HG03432 (cell line): ENCODE results near the gene CCNY.

ENCODE experiments used
- ATAC-seq: cut with Tn5 transposase; IDR thresholded peaks from one replicate; pipeline ENCODE4 v1.9.1; 2021; ENCODE audit warnings: mild to moderate bottlenecking, moderate library complexity; ENCODE audit not compliant: unreplicated experiment

The CCNY gene

GRCh38 chr10:35607475-35608327, 271.4 kb downstream of the CCNY start:
- no peak for ATAC-seq

GRCh38 chr10:35608328-35608672, 272.0 kb downstream of the CCNY start:
- no peak for ATAC-seq

GRCh38 chr10:35611750-35612149, 275.4 kb downstream of the CCNY start:
- ATAC-seq: no peak

- no peak for ATAC-seq
These were observed 276.2 kb downstream of the CCNY start for GRCh38 chr10:35612385-35613106.

- ATAC-seq: no peak
These were observed 276.8 kb downstream of the CCNY start for GRCh38 chr10:35613107-35613440.

GRCh38 chr10:35613597-35614226, 277.4 kb downstream of the CCNY start:
- no peak for ATAC-seq

GRCh38 chr10:35614312-35614711, 278.0 kb downstream of the CCNY start:
- no peak for ATAC-seq
